ENCODE results near the gene PLD1.
A peak's percentile ranks its signal among the peaks of the same experiment; 100 is the strongest.

The PLD1 gene

GRCh38 chr3:171768281-171768900 is 41.9 kb downstream of the PLD1 start:
- CTCF ChIA-PET, result no interaction called here
- POLR2A ChIA-PET, result no interaction called here
- no peaks in the 10 kb centered on the region for H3K9me3 ChIP-seq (ENCODE audit: control extremely low read depth in 1 of 5, control insufficient read depth in 4 of 5, insufficient read depth in 2 of 5, low read depth in 1 of 5, low read length in 4 of 5)
- no peaks in the 10 kb centered on the region for H3K27me3 ChIP-seq (replicated peaks in 2 of 5; ENCODE audit: control insufficient read depth in 4 of 5, insufficient read depth in 5 of 5, low read length in 4 of 5)
- WGBS (ENCODE audit: insufficient coverage), result 90% methylated on average over 7 of the region's 10 CpGs
- no peak for DNase-seq
- H3K4me3 ChIP-seq (ENCODE audit: control insufficient read depth in 1 of 7, extremely low read depth in 1 of 7, insufficient read depth in 4 of 7, low read depth in 2 of 7, low read length in 6 of 7), result no peak overlapping the region
- no peaks in the 10 kb centered on the region for H3K36me3 ChIP-seq (ENCODE audit: control insufficient read depth in 4 of 4, insufficient read depth in 4 of 4, low read length in 3 of 4)
- no peak overlapping the region for H3K27ac ChIP-seq (ENCODE audit: insufficient read depth in 1 of 2, low read depth in 1 of 2, low read length in 2 of 2, poor library complexity in 1 of 2, severe bottlenecking in 2 of 2)
- H3K4me1 ChIP-seq (ENCODE audit: control extremely low read depth in 1 of 4, control insufficient read depth in 4 of 4, insufficient read depth in 4 of 4, low read length in 3 of 4), result no peaks in the 10 kb centered on the region

GRCh38 chr3:171765511-171765887 is 44.8 kb downstream of the PLD1 start:
- Histone ChIP-seq H3K4me1 (ENCODE audit: control extremely low read depth in 1 of 4, control insufficient read depth in 4 of 4, insufficient read depth in 4 of 4, low read length in 3 of 4) (no peaks in the 10 kb centered on the region), H3K9me3 (ENCODE audit: control extremely low read depth in 1 of 5, control insufficient read depth in 4 of 5, insufficient read depth in 2 of 5, low read depth in 1 of 5, low read length in 4 of 5) (no peaks in the 10 kb centered on the region), H3K36me3 (ENCODE audit: control insufficient read depth in 4 of 4, insufficient read depth in 4 of 4, low read length in 3 of 4) (no peaks in the 10 kb centered on the region), H3K4me3 (ENCODE audit: control insufficient read depth in 1 of 7, extremely low read depth in 1 of 7, insufficient read depth in 4 of 7, low read depth in 2 of 7, low read length in 6 of 7) (no peak overlapping the region), H3K27me3 (replicated peaks in 2 of 5; ENCODE audit: control insufficient read depth in 4 of 5, insufficient read depth in 5 of 5, low read length in 4 of 5) (no peaks in the 10 kb centered on the region), H3K27ac (ENCODE audit: insufficient read depth in 1 of 2, low read depth in 1 of 2, low read length in 2 of 2, poor library complexity in 1 of 2, severe bottlenecking in 2 of 2) (no peak overlapping the region)
- DNase-seq, result peak in 1 of 3 donors; percentile 23
- 85% methylated on average over 2 of the region's 5 CpGs for WGBS (ENCODE audit: insufficient coverage)
- ChIA-PET CTCF (interaction anchor here (0.5 to 2.5 kb wide), 5 partner anchors 10 to 119 kb away, joined by 3 to 8 read pairs (median 3); no protein-coding TSS in a partner anchor), POLR2A (no interaction called here)

DNA sequence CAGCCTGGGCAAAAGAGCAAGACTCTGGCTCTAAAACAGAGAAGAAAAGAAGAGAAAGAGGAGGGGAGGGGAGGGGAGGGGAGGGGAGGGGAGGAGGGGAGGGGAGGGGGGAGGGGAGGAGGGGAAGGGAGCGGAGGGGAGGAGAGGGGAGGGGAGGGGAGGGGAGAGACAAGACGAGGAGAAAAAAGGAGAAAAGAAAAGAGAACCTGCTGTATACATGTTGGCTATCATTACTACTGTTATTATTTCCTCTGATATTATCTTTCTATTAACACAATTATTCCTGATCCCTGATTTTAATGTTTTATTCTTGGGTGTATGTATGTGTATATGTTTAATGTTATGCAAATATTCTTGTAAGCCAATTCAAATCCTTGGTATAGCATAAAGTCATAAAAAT is 46.9 kb downstream of the PLD1 start:
- ChIA-PET POLR2A (no interaction called here), CTCF (interaction anchor here (0.8 to 2.4 kb wide), 3 partner anchors 9 to 19 kb away, joined by 5 to 12 read pairs (median 6); no protein-coding TSS in a partner anchor)
- no CpG with 5 or more reads among the region's 2 CpGs for WGBS (ENCODE audit: insufficient coverage)
- H3K4me1 ChIP-seq (ENCODE audit: control extremely low read depth in 1 of 4, control insufficient read depth in 4 of 4, insufficient read depth in 4 of 4, low read length in 3 of 4), result no peaks in the 10 kb centered on the region
- no peak overlapping the region for H3K4me3 ChIP-seq (ENCODE audit: control insufficient read depth in 1 of 7, extremely low read depth in 1 of 7, insufficient read depth in 4 of 7, low read depth in 2 of 7, low read length in 6 of 7)
- H3K9me3 ChIP-seq (ENCODE audit: control extremely low read depth in 1 of 5, control insufficient read depth in 4 of 5, insufficient read depth in 2 of 5, low read depth in 1 of 5, low read length in 4 of 5), result no peaks in the 10 kb centered on the region
- no peak overlapping the region for H3K27ac ChIP-seq (ENCODE audit: insufficient read depth in 1 of 2, low read depth in 1 of 2, low read length in 2 of 2, poor library complexity in 1 of 2, severe bottlenecking in 2 of 2)
- no peak for DNase-seq
- H3K36me3 ChIP-seq (ENCODE audit: control insufficient read depth in 4 of 4, insufficient read depth in 4 of 4, low read length in 3 of 4), result no peaks in the 10 kb centered on the region
- no peaks in the 10 kb centered on the region for H3K27me3 ChIP-seq (replicated peaks in 2 of 5; ENCODE audit: control insufficient read depth in 4 of 5, insufficient read depth in 5 of 5, low read length in 4 of 5)

DNA sequence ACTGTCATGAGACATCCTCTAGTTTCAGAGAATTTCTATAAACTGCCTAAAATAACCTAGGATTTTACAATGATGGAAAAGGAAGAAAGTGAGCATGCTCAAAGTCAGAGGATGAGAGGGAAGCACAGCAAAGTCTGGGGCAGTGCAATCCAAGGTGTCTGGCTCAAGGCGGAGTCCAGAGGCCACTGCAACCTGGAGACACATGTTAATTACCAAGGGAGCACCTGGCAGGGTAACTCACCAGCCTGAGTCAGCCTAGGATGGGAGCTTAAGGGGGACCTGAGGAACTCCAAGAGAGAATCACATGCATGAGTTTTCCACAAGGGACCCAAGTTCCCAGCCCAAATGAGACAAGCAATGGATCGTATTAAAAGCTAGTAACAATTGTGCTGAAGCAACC is 49.8 kb downstream of the PLD1 start:
- H3K4me1 ChIP-seq (ENCODE audit: control extremely low read depth in 1 of 4, control insufficient read depth in 4 of 4, insufficient read depth in 4 of 4, low read length in 3 of 4), result no peaks in the 10 kb centered on the region
- DNase-seq, result no peak
- 100% methylated on average over 2 of the region's 2 CpGs for WGBS (ENCODE audit: insufficient coverage)
- H3K9me3 ChIP-seq (ENCODE audit: control extremely low read depth in 1 of 5, control insufficient read depth in 4 of 5, insufficient read depth in 2 of 5, low read depth in 1 of 5, low read length in 4 of 5), result no peaks in the 10 kb centered on the region
- POLR2A ChIA-PET, result no interaction called here
- no peak overlapping the region for H3K4me3 ChIP-seq (ENCODE audit: control insufficient read depth in 1 of 7, extremely low read depth in 1 of 7, insufficient read depth in 4 of 7, low read depth in 2 of 7, low read length in 6 of 7)
- CTCF ChIA-PET, result interaction anchor here (1.0 kb wide), 1 partner anchor 11 kb away, joined by 3 read pairs; no protein-coding TSS in a partner anchor
- no peak overlapping the region for H3K27ac ChIP-seq (ENCODE audit: insufficient read depth in 1 of 2, low read depth in 1 of 2, low read length in 2 of 2, poor library complexity in 1 of 2, severe bottlenecking in 2 of 2)
- H3K36me3 ChIP-seq (ENCODE audit: control insufficient read depth in 4 of 4, insufficient read depth in 4 of 4, low read length in 3 of 4), result no peaks in the 10 kb centered on the region
- no peaks in the 10 kb centered on the region for H3K27me3 ChIP-seq (replicated peaks in 2 of 5; ENCODE audit: control insufficient read depth in 4 of 5, insufficient read depth in 5 of 5, low read length in 4 of 5)

GRCh38 chr3:171758109-171758508 is 52.2 kb downstream of the PLD1 start:
- H3K4me1 ChIP-seq (ENCODE audit: control extremely low read depth in 1 of 4, control insufficient read depth in 4 of 4, insufficient read depth in 4 of 4, low read length in 3 of 4), result peaks cover 0 to 7% (median 0%) of the 10 kb centered on the region in 4 experiments
- no peak overlapping the region for H3K27ac ChIP-seq (ENCODE audit: insufficient read depth in 1 of 2, low read depth in 1 of 2, low read length in 2 of 2, poor library complexity in 1 of 2, severe bottlenecking in 2 of 2)
- DNase-seq, result no peak
- ChIA-PET CTCF (interaction anchor here (1.3 to 2.8 kb wide), 3 partner anchors 9 to 17 kb away, joined by 5 to 11 read pairs (median 5); no protein-coding TSS in a partner anchor), POLR2A (no interaction called here)
- no peaks in the 10 kb centered on the region for H3K36me3 ChIP-seq (ENCODE audit: control insufficient read depth in 4 of 4, insufficient read depth in 4 of 4, low read length in 3 of 4)
- 94% methylated on average over 3 of the region's 3 CpGs for WGBS (ENCODE audit: insufficient coverage)
- peaks cover 0 to 1% (median 0%) of the 10 kb centered on the region in 5 experiments for H3K9me3 ChIP-seq (ENCODE audit: control extremely low read depth in 1 of 5, control insufficient read depth in 4 of 5, insufficient read depth in 2 of 5, low read depth in 1 of 5, low read length in 4 of 5)
- no peaks in the 10 kb centered on the region for H3K27me3 ChIP-seq (replicated peaks in 2 of 5; ENCODE audit: control insufficient read depth in 4 of 5, insufficient read depth in 5 of 5, low read length in 4 of 5)
- H3K4me3 ChIP-seq (ENCODE audit: control insufficient read depth in 1 of 7, extremely low read depth in 1 of 7, insufficient read depth in 4 of 7, low read depth in 2 of 7, low read length in 6 of 7), result no peak overlapping the region

DNA sequence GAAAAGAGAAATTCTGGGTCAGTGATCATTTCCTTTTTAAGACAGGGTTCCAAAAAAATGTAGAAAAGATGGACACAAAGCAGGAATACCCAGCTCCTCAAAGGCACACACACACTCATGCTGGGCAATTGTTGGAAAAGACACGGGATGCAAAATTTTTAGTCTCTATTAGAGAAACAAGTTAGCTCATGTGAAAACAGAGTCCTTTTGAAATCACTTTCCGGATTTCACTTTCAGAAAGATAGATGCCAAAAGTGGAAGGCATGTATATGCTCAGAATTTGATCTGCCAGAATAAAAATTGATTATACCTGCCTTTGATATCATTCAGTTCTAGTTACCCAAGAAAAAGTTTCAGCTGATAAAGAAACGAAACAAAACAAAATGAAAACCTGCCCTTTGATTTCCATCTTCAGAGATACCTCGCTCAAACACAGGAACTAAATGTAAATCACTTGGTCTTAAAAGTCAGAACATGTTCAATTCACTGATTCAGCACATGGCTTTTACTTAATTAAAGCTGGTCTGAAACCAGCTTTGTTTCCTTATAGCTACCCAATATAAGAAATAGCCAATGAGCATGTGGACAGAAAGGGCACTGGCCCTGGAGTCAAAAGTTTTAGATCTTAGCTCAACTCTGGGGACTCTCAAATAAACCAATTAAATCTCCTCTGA is 52.8 kb downstream of the PLD1 start:
- whole genome bisulfite sequencing (ENCODE audit: insufficient coverage), result 89% methylated on average over 4 of the region's 4 CpGs
- Histone ChIP-seq H3K27ac (ENCODE audit: insufficient read depth in 1 of 2, low read depth in 1 of 2, low read length in 2 of 2, poor library complexity in 1 of 2, severe bottlenecking in 2 of 2) (no peak overlapping the region), H3K4me3 (ENCODE audit: control insufficient read depth in 1 of 7, extremely low read depth in 1 of 7, insufficient read depth in 4 of 7, low read depth in 2 of 7, low read length in 6 of 7) (no peak overlapping the region), H3K4me1 (ENCODE audit: control extremely low read depth in 1 of 4, control insufficient read depth in 4 of 4, insufficient read depth in 4 of 4, low read length in 3 of 4) (peaks cover 0 to 7% (median 0%) of the 10 kb centered on the region in 4 experiments), H3K36me3 (ENCODE audit: control insufficient read depth in 4 of 4, insufficient read depth in 4 of 4, low read length in 3 of 4) (no peaks in the 10 kb centered on the region), H3K27me3 (replicated peaks in 2 of 5; ENCODE audit: control insufficient read depth in 4 of 5, insufficient read depth in 5 of 5, low read length in 4 of 5) (no peaks in the 10 kb centered on the region), H3K9me3 (ENCODE audit: control extremely low read depth in 1 of 5, control insufficient read depth in 4 of 5, insufficient read depth in 2 of 5, low read depth in 1 of 5, low read length in 4 of 5) (peaks cover 0 to 1% (median 0%) of the 10 kb centered on the region in 5 experiments)
- DNase-seq, result no peak
- ChIA-PET POLR2A (no interaction called here), CTCF (interaction anchor here (1.3 to 2.8 kb wide), 3 partner anchors 10 to 18 kb away, joined by 5 to 11 read pairs (median 5); no protein-coding TSS in a partner anchor)

DNA sequence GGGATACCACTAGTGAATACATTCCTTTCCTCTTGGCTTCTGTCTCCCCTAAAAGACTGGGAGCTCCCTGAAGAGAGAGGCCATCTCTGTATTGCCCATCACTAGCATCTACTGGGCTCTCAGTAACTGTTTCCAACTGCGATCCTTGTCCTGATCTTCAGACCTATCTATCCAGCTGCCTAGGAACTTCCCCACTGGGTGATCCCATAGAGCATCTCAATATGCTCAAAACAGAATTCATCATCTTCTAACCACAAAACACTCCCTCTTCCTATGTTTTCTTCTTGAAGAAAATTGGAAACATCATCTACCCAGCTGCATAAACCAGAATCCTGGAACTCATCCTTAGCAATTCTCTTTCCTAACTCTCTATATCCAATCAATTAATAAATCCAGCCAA is 54.6 kb downstream of the PLD1 start:
- WGBS (ENCODE audit: insufficient coverage), result no CpG with 5 or more reads among the region's 1 CpG
- POLR2A ChIA-PET, result no interaction called here
- H3K36me3 ChIP-seq (ENCODE audit: control insufficient read depth in 4 of 4, insufficient read depth in 4 of 4, low read length in 3 of 4), result no peaks in the 10 kb centered on the region
- no peak for DNase-seq
- peaks cover 0 to 1% (median 0%) of the 10 kb centered on the region in 5 experiments for H3K9me3 ChIP-seq (ENCODE audit: control extremely low read depth in 1 of 5, control insufficient read depth in 4 of 5, insufficient read depth in 2 of 5, low read depth in 1 of 5, low read length in 4 of 5)
- H3K27me3 ChIP-seq (replicated peaks in 2 of 5; ENCODE audit: control insufficient read depth in 4 of 5, insufficient read depth in 5 of 5, low read length in 4 of 5), result no peaks in the 10 kb centered on the region
- peaks cover 0 to 7% (median 0%) of the 10 kb centered on the region in 4 experiments for H3K4me1 ChIP-seq (ENCODE audit: control extremely low read depth in 1 of 4, control insufficient read depth in 4 of 4, insufficient read depth in 4 of 4, low read length in 3 of 4)
- no peak overlapping the region for H3K4me3 ChIP-seq (ENCODE audit: control insufficient read depth in 1 of 7, extremely low read depth in 1 of 7, insufficient read depth in 4 of 7, low read depth in 2 of 7, low read length in 6 of 7)
- H3K27ac ChIP-seq (ENCODE audit: insufficient read depth in 1 of 2, low read depth in 1 of 2, low read length in 2 of 2, poor library complexity in 1 of 2, severe bottlenecking in 2 of 2), result no peak overlapping the region
- CTCF ChIA-PET, result interaction anchor here (1.1 to 1.4 kb wide), 2 partner anchors 10 to 17 kb away, joined by 3 to 5 read pairs; no protein-coding TSS in a partner anchor

Data from common myeloid progenitor, CD34-positive (primary cell).